Osteoblast (primary cell): Measurements from ENCODE around the gene PHLDA3. TPM values are rescaled to one million over a fixed set of nuclear protein-coding genes. Genes with fewer than 3 reads are reported as not detected.

Experiments
- DNase-seq: peaks from one replicate; pipeline ENCODE4 v3.0.0; 2011; ENCODE audit warnings: low spot score, mixed read lengths; ENCODE audit not compliant: insufficient read length; ENCODE audit errors: missing footprints
- H2AFZ ChIP-seq: 2 replicates; pipeline ENCODE4 v1.6.0; 2011; ENCODE audit warnings: mild to moderate bottlenecking, low read length
- H3K27ac ChIP-seq: 2 replicates; pipeline ENCODE4 v1.5.1; 2011; ENCODE audit warnings: mild to moderate bottlenecking, low read depth, low read length, moderate library complexity
- H3K27me3 ChIP-seq: 2 replicates; pipeline ENCODE4 v1.6.0; 2012; ENCODE audit warnings: mild to moderate bottlenecking, control low read depth, inconsistent platforms, low read length, moderate library complexity; ENCODE audit not compliant: insufficient read depth
- H3K36me3 ChIP-seq: 2 replicates; pipeline ENCODE4 v1.5.1; 2011; ENCODE audit warnings: mild to moderate bottlenecking, low read length, control low read depth, moderate library complexity; ENCODE audit not compliant: insufficient read depth
- H3K4me1 ChIP-seq: 2 replicates; pipeline ENCODE4 v1.5.1; 2011; ENCODE audit warnings: mild to moderate bottlenecking, low read length, control low read depth, moderate library complexity; ENCODE audit not compliant: insufficient read depth
- H3K4me2 ChIP-seq: 2 replicates; pipeline ENCODE4 v1.6.0; 2011; ENCODE audit warnings: mild to moderate bottlenecking, low read length; ENCODE audit not compliant: insufficient read depth
- H3K4me3 ChIP-seq: fragments of 200-600 bp; sonication (generic); 3 replicates; pipeline ENCODE4 v1.5.1; 2012; ENCODE audit warnings: mild to moderate bottlenecking, low read length, inconsistent platforms; ENCODE audit not compliant: insufficient read depth
- H3K79me2 ChIP-seq: 2 replicates; pipeline ENCODE4 v1.6.0; 2012; ENCODE audit warnings: mild to moderate bottlenecking, low read length, control low read depth, inconsistent platforms; ENCODE audit not compliant: insufficient read depth
- H3K9me3 ChIP-seq: 2 replicates; pipeline ENCODE4 v1.5.1; 2011; ENCODE audit warnings: low read depth, low read length, control low read depth
- H4K20me1 ChIP-seq: 2 replicates; pipeline ENCODE4 v1.6.0; 2012; ENCODE audit warnings: mild to moderate bottlenecking, low read length, control low read depth; ENCODE audit not compliant: insufficient read depth
- total RNA-seq: library from RNA; depleted of rRNA; stranded (reverse); fragments of >200 nt; gene quantifications from 2 replicates; pipeline ENCODE4 v1.2.3, GENCODE V29; 2012
- TF ChIP-seq, protein P1 (sequence below): IDR thresholded peaks from 2 replicates; pipeline ENCODE4 v1.5.1; 2011; ENCODE audit warnings: mild to moderate bottlenecking, low read depth, low read length, moderate library complexity; ENCODE audit errors: extremely low read depth

PHLDA3 gene
- total RNA-seq, 1 donor: 116 TPM

DNA sequence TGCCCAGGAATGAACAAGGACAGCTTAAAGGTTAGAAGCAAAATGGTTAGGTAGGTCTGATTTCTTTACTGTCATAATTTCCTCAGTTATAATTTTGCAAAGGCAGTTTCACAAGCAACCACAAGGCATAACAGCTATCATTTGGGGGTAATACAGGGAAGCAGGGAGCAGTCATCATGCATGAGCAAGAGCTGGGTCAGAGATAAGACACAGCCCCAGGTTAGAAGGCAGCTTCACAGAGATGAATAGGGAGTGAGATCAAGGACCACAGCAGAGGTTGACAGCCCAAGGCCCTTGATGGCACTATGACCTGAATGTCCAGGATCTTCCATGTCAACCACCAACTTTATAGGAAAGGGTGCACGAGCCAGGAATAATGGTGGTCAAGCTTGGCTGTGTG, 46.9 kb upstream of the PHLDA3 start:
- DNase-seq: no peak
- Histone ChIP-seq H3K4me2 (no peak overlapping the region), H3K79me2 (no peaks in the 10 kb centered on the region), H3K36me3 (no peaks in the 10 kb centered on the region), H2AFZ (no peak overlapping the region), H3K27ac (no peak overlapping the region), H3K9me3 (no peaks in the 10 kb centered on the region), H3K4me1 (peaks cover 38% of the 10 kb centered on the region), H3K4me3 (no peak overlapping the region), H4K20me1 (no peaks in the 10 kb centered on the region), H3K27me3 (no peaks in the 10 kb centered on the region)
- TF ChIP-seq, protein P1, sequence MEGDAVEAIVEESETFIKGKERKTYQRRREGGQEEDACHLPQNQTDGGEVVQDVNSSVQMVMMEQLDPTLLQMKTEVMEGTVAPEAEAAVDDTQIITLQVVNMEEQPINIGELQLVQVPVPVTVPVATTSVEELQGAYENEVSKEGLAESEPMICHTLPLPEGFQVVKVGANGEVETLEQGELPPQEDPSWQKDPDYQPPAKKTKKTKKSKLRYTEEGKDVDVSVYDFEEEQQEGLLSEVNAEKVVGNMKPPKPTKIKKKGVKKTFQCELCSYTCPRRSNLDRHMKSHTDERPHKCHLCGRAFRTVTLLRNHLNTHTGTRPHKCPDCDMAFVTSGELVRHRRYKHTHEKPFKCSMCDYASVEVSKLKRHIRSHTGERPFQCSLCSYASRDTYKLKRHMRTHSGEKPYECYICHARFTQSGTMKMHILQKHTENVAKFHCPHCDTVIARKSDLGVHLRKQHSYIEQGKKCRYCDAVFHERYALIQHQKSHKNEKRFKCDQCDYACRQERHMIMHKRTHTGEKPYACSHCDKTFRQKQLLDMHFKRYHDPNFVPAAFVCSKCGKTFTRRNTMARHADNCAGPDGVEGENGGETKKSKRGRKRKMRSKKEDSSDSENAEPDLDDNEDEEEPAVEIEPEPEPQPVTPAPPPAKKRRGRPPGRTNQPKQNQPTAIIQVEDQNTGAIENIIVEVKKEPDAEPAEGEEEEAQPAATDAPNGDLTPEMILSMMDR: no peak

DNA sequence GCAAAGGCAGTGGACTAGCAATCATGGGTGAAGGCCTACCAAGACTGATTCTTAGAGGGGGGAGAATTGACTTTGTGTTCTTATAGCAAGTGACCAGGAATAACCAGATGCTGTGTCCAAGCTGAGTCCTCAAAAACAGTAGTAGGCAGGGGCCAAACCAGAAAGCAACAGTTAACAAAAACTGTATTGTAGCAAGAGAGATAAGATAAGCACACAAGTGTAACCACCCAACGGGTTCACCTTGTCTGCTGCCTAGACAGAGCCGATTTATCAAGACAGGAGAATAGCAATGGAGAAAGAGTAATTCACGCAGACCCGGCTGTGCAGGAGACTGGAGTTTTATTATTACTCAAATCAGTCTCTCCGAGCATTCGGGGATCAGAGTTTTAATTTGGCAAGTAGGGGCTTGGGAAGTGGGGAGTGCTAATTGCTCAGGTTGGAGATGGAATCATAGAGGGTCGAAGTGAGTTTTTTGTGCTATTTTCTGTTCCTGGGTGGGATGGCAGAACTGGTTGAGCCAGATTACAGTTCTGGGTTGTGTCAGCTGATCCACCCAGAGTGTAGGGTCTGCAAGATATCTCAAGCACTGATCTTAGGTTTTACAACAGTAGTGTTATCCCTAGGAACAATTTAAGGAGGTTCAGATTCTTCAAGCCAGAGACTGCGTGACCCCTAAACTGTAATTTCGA, 46.2 kb upstream of the PHLDA3 start:
- no peak overlapping the region for H3K27ac ChIP-seq
- no peak overlapping the region for H2AFZ ChIP-seq
- H3K4me1 ChIP-seq: peaks cover 40% of the 10 kb centered on the region
- no peaks in the 10 kb centered on the region for H3K9me3 ChIP-seq
- TF ChIP-seq, protein P1: no peak
- no peaks in the 10 kb centered on the region for H3K27me3 ChIP-seq
- H3K36me3 ChIP-seq: no peaks in the 10 kb centered on the region
- H4K20me1 ChIP-seq: no peaks in the 10 kb centered on the region
- no peaks in the 10 kb centered on the region for H3K79me2 ChIP-seq
- no peak for DNase-seq
- no peak overlapping the region for H3K4me3 ChIP-seq
- H3K4me2 ChIP-seq: no peak overlapping the region

GRCh38 chr1:201514466-201514865, 45.5 kb upstream of the PHLDA3 start:
- no peak overlapping the region for H3K27ac ChIP-seq
- H3K9me3 ChIP-seq: no peaks in the 10 kb centered on the region
- TF ChIP-seq, protein P1: no peak
- peaks cover 46% of the 10 kb centered on the region for H3K4me1 ChIP-seq
- H3K36me3 ChIP-seq: no peaks in the 10 kb centered on the region
- H3K4me3 ChIP-seq: no peak overlapping the region
- no peaks in the 10 kb centered on the region for H3K27me3 ChIP-seq
- DNase-seq: no peak
- H3K4me2 ChIP-seq: no peak overlapping the region
- H4K20me1 ChIP-seq: no peaks in the 10 kb centered on the region
- H2AFZ ChIP-seq: no peak overlapping the region
- no peaks in the 10 kb centered on the region for H3K79me2 ChIP-seq

- H3K27me3 ChIP-seq: no peaks in the 10 kb centered on the region
- H3K4me3 ChIP-seq: no peak overlapping the region
- TF ChIP-seq, protein P1: no peak
- H2AFZ ChIP-seq: peak overlapping the region; percentile 49
- no peak overlapping the region for H3K27ac ChIP-seq
- H3K9me3 ChIP-seq: no peaks in the 10 kb centered on the region
- H3K36me3 ChIP-seq: no peaks in the 10 kb centered on the region
- H3K79me2 ChIP-seq: no peaks in the 10 kb centered on the region
- DNase-seq: no peak
- H3K4me2 ChIP-seq: no peak overlapping the region
- H3K4me1 ChIP-seq: peaks cover 54% of the 10 kb centered on the region
- H4K20me1 ChIP-seq: no peaks in the 10 kb centered on the region
These were observed 44.7 kb upstream of the PHLDA3 start for GRCh38 chr1:201513498-201514243.
